Liver (tissue), 9 donors: Measurements from ENCODE around the gene SETBP1. TPM values are rescaled to one million over a fixed set of nuclear protein-coding genes. Genes with fewer than 3 reads are reported as not detected.

Source experiments
- DNase-seq: peaks from one replicate; pipeline ENCODE4 v3.0.0-alpha.2; 2017; ENCODE audit warnings: low spot score
- H3K27ac ChIP-seq, 2 donors: one replicate each; pipeline ENCODE4 v1.7.0; 2013; ENCODE audit warnings: inconsistent platforms in 2 of 2, low read length in 2 of 2, control low read depth in 1 of 2, low read depth in 1 of 2, mild to moderate bottlenecking in 1 of 2
- H3K27me3 ChIP-seq, 4 donors: one replicate each; pipeline versions ENCODE4 v1.6.1 to v1.7.0; 2013; ENCODE audit warnings: low read length in 3 of 4, inconsistent platforms in 1 of 4, mild to moderate bottlenecking in 1 of 4, moderate library complexity in 1 of 4; ENCODE audit not compliant: control insufficient read depth in 4 of 4, insufficient read depth in 4 of 4
- H3K36me3 ChIP-seq, 4 donors: one replicate each; pipeline versions ENCODE4 v1.6.1 to v1.7.0; 2013; ENCODE audit warnings: low read length in 3 of 4, mild to moderate bottlenecking in 3 of 4, low read depth in 1 of 4, moderate library complexity in 1 of 4; ENCODE audit not compliant: control insufficient read depth in 4 of 4, insufficient read depth in 3 of 4
- H3K4me1 ChIP-seq, 4 donors: one replicate each; pipeline versions ENCODE4 v1.6.1 to v1.7.0; 2013; ENCODE audit warnings: low read length in 3 of 4, mild to moderate bottlenecking in 3 of 4, moderate library complexity in 1 of 4; ENCODE audit not compliant: control insufficient read depth in 4 of 4, insufficient read depth in 4 of 4
- H3K4me3 ChIP-seq, 3 donors: one replicate each; pipeline versions ENCODE4 v1.6.1 to v1.7.0; 2013; ENCODE audit warnings: low read length in 3 of 3, control low read depth in 1 of 3, low read depth in 1 of 3, mild to moderate bottlenecking in 1 of 3
- H3K9ac ChIP-seq, 2 donors: one replicate each; pipeline ENCODE4 v1.7.0; 2013; ENCODE audit warnings: low read length in 2 of 2, mild to moderate bottlenecking in 2 of 2, moderate library complexity in 2 of 2, control low read depth in 1 of 2, low read depth in 1 of 2
- H3K9me3 ChIP-seq, 4 donors: one replicate each; pipeline versions ENCODE4 v1.6.1 to v1.7.0; 2013; ENCODE audit warnings: low read length in 3 of 4; ENCODE audit not compliant: control insufficient read depth in 4 of 4
- CTCF ChIP-seq: fragments of 150-350 bp; IDR thresholded peaks from 2 replicates; pipeline ENCODE4 v1.5.1; 2017; ENCODE audit warnings: improper control_type of control experiment, low read depth, low read length; ENCODE audit not compliant: missing input control
- EGR1 ChIP-seq, 2 donors: IDR thresholded peaks; 2 replicates each; pipeline ENCODE4 v1.6.1; 2016 to 2018; ENCODE audit warnings: antibody characterized with exemption in 2 of 2, low read depth in 2 of 2
- FOXA1 ChIP-seq: IDR thresholded peaks from 2 replicates; pipeline ENCODE4 v1.6.1; 2016; ENCODE audit warnings: antibody characterized with exemption
- FOXA2 ChIP-seq: IDR thresholded peaks from 2 replicates; pipeline ENCODE4 v1.6.1; 2016; ENCODE audit warnings: antibody characterized with exemption
- GABPA ChIP-seq, 2 donors: IDR thresholded peaks in 1 of 2; conservative IDR thresholded peaks in 1 of 2; 2 replicates each; pipeline ENCODE4 v1.6.1; 2016; ENCODE audit warnings: antibody characterized with exemption in 2 of 2, mild to moderate bottlenecking in 1 of 2, moderate library complexity in 1 of 2
- HNF4A ChIP-seq, 2 donors: conservative IDR thresholded peaks; 2 replicates each; pipeline ENCODE4 v1.6.1; 2016; ENCODE audit warnings: antibody characterized with exemption in 2 of 2, mild to moderate bottlenecking in 2 of 2
- HNF4G ChIP-seq: IDR thresholded peaks from 2 replicates; pipeline ENCODE4 v1.6.1; 2016; ENCODE audit warnings: antibody characterized with exemption
- JUND ChIP-seq, 2 donors: IDR thresholded peaks; 2 replicates each; pipeline ENCODE4 v1.6.1; 2016; ENCODE audit warnings: antibody characterized with exemption in 2 of 2
- NR2F2 ChIP-seq: IDR thresholded peaks from 2 replicates; pipeline ENCODE4 v1.6.1; 2016; ENCODE audit warnings: antibody characterized with exemption
- RAD21 ChIP-seq, 2 donors: IDR thresholded peaks; 2 replicates each; pipeline ENCODE4 v1.6.1; 2016; ENCODE audit warnings: antibody characterized with exemption in 2 of 2, mild to moderate bottlenecking in 2 of 2
- SP1 ChIP-seq: IDR thresholded peaks from 2 replicates; pipeline ENCODE4 v1.6.1; 2018; ENCODE audit warnings: antibody characterized with exemption, mild to moderate bottlenecking
- TAF1 ChIP-seq: conservative IDR thresholded peaks from 2 replicates; pipeline ENCODE4 v1.6.1; 2016; ENCODE audit warnings: antibody characterized with exemption, mild to moderate bottlenecking
- YY1 ChIP-seq: IDR thresholded peaks from 2 replicates; pipeline ENCODE4 v1.6.1; 2016; ENCODE audit warnings: antibody characterized with exemption, mild to moderate bottlenecking
- ZBTB33 ChIP-seq: IDR thresholded peaks from 2 replicates; pipeline ENCODE4 v1.6.1; 2016; ENCODE audit warnings: antibody characterized with exemption
- WGBS: extraction: QIAGEN DNeasy Blood & Tissue Kit; methylation state at CpG from one replicate; pipeline ENCODE4 v1.1.7; 2013; 5-methylcytosine and 5-hydroxymethylcytosine counted together
- polyA plus RNA-seq, 2 donors: library from polyadenylated mRNA; stranded (reverse) in 1 of 2; unstranded in 1 of 2; fragments of 200-250 nt in 1 of 2; fragments of >200 nt in 1 of 2; fragmentation: Nextera tagmentation in 1 of 2; extraction: Ambion mirVana in 1 of 2; gene quantifications; one replicate each; pipeline versions ENCODE4 v1.2.1 to v1.2.3, GENCODE V29; 2013 to 2015
- total RNA-seq, 2 donors: library from RNA; depleted of rRNA; stranded (reverse); fragments of >200 nt; gene quantifications; one replicate each; pipeline ENCODE4 v1.2.3, GENCODE V29; 2014
- TF ChIP-seq, protein P1 (sequence below): IDR thresholded peaks from 2 replicates; pipeline ENCODE4 v1.6.1; 2016; ENCODE audit warnings: antibody characterized with exemption
- donor health status: healthy.
- donor health status: healthy.
- donor health status: healthy.
- donor health status: healthy.
- donor health status: healthy.

SETBP1 gene
- total and polyA plus RNA-seq, 4 donors, result 2.5 to 15.8 (median 4.7) TPM

DNA sequence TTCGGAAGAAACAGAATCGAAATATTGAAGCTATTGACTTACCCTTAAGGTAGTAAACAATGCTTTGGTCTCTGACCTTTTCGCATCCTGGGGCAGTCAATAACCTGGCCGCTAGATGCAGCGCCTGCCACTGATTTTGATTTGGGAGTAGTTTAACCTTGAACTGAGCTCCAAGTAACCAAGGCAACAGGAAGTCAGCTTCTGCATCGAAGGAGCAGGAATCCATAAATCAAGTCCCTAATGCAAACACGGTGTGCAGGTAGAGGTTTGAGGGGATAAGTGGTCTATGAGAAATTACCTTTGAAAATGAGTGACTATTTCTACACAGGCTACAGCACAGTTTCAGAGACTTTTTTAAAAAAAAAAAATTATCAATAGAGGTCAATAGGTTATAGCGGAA lies 353.5 kb downstream of the SETBP1 start (continued):
- TF ChIP-seq, protein P1, sequence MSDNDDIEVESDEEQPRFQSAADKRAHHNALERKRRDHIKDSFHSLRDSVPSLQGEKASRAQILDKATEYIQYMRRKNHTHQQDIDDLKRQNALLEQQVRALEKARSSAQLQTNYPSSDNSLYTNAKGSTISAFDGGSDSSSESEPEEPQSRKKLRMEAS, result no peak
- TF ChIP-seq FOXA1, result no peak

DNA sequence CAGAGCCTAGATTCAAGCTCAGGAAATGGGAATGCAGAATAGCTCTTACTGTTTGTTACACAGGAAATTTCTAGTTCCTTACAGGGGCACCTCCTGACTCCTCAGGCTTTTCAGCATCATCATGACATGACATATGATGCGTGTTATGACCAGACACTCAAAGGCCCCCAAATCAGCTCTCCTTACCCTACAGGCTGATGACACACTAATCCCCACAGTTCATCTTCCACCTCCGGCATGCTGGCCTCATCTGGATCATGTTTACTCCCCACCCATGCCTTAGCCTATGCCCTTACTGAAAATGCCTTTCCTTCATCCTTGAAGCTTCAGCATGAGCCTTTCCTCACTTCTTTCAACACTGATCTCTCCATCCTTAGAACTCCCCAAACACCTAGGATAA lies 356.9 kb downstream of the SETBP1 start:
- no peak overlapping the region for H3K9ac ChIP-seq
- no peaks in the 10 kb centered on the region for H3K4me1 ChIP-seq
- no peak for DNase-seq
- H3K9me3 ChIP-seq, result no peaks in the 10 kb centered on the region
- H3K27me3 ChIP-seq, result no peaks in the 10 kb centered on the region
- peaks cover 0 to 4% (median 1%) of the 10 kb centered on the region in 4 donors for H3K36me3 ChIP-seq
- H3K4me3 ChIP-seq, result no peak overlapping the region
- WGBS, result 95% methylated on average over 2 of the region's 2 CpGs
- TF ChIP-seq FOXA2, result no peak
- TF ChIP-seq FOXA1, result no peak
- TF ChIP-seq CTCF, result no peak
- TF ChIP-seq TAF1, result no peak
- TF ChIP-seq SP1, result no peak
- TF ChIP-seq GABPA (IDR thresholded peaks at IDR 0.05 in 1 of 2, conservative IDR thresholded peaks at IDR 0.05 in 1 of 2), result no peak
- TF ChIP-seq JUND (IDR thresholded peaks at IDR 0.05), result no peak
- TF ChIP-seq ZBTB33, result no peak
- TF ChIP-seq, protein P1, result no peak
- TF ChIP-seq EGR1 (IDR thresholded peaks at IDR 0.05; ENCODE audit: low read depth in 2 of 2), result no peak
- TF ChIP-seq RAD21 (IDR thresholded peaks at IDR 0.05), result no peak
- no peak for TF ChIP-seq NR2F2
- TF ChIP-seq YY1, result no peak
- no peak overlapping the region for H3K27ac ChIP-seq

DNA sequence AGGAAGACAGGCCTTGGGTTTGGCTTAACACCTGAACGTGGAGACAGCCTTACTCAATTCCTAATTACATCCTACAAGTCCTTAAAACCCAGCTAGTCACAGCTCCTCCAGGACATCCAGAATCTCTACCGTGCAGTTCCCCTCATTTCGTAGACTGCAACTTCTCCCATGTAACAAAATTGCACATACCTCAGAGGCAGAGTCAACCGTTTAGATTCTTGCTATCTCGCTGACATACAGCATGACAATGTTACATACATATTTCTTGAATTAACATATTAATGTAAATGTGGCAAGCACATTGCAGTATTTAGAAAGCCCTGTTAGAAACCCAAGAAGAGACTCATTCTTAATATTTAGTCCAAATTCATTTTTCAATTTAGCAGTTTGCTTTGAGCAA lies 358.7 kb downstream of the SETBP1 start:
- H3K36me3 ChIP-seq, result peaks cover 0 to 5% (median 2%) of the 10 kb centered on the region in 4 donors
- WGBS, result 92% methylated on average over 5 of the region's 5 CpGs
- no peak for DNase-seq
- H3K9ac ChIP-seq, result no peak overlapping the region
- H3K4me3 ChIP-seq, result no peak overlapping the region
- no peak overlapping the region for H3K27ac ChIP-seq
- peaks cover 0 to 1% (median 0%) of the 10 kb centered on the region in 4 donors for H3K4me1 ChIP-seq
- TF ChIP-seq FOXA2, result no peak
- no peak for TF ChIP-seq HNF4G
- TF ChIP-seq HNF4A (conservative IDR thresholded peaks at IDR 0.05), result no peak
- TF ChIP-seq GABPA (IDR thresholded peaks at IDR 0.05 in 1 of 2, conservative IDR thresholded peaks at IDR 0.05 in 1 of 2), result no peak
- no peak for TF ChIP-seq CTCF
- no peak for TF ChIP-seq ZBTB33
- no peak for TF ChIP-seq RAD21 (IDR thresholded peaks at IDR 0.05)
- H3K9me3 ChIP-seq, result no peaks in the 10 kb centered on the region
- no peaks in the 10 kb centered on the region for H3K27me3 ChIP-seq
